Measurements from ENCODE around the gene RYR3. TPM values are rescaled to one million over a fixed set of nuclear protein-coding genes. Genes with fewer than 3 reads are reported as not detected.

RYR3 gene
- total RNA-seq, 1 donor from 2014 or later = 2.0 TPM

DNA sequence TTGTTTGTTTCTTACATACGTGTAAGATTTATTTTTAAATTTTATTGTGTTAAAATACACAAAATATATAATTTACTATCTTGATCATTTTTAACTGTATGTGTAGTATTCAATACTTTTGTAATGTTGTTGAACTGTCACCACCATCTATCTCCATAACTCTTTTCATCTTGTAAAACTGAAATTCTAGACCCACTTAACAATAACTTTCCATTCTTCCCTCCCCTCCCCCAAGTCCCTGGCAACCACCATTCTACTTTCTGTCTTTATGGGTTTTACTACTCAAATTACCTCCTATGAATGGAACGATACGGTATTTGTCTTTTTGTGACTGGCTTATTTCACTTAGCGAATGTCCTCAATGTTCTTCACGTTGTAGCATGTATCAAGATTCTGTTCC lies 395.4 kb downstream of the RYR3 start:
- DNase-seq (ENCODE audit: low spot score) = no peak

DNA sequence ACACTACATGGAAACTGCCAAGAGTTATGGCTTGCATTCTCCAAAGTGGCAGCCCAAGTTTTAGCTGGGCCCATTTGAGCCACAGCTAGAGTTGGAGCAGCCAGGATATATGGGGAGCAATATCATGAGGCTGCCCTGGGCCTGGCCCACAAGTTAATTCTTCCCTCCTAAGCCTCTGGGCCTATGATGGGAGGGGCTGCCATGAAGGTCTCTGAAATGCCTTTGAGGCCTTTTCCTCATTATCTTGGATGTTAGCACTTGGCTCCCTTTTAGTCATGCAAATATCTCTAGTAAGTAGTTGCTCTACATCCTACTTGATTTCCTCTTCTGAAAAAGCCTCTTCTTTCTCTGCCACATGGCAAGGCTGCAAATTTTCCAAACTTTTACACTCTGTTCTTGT lies 400.0 kb downstream of the RYR3 start:
- no peak for DNase-seq (ENCODE audit: low spot score)

DNA sequence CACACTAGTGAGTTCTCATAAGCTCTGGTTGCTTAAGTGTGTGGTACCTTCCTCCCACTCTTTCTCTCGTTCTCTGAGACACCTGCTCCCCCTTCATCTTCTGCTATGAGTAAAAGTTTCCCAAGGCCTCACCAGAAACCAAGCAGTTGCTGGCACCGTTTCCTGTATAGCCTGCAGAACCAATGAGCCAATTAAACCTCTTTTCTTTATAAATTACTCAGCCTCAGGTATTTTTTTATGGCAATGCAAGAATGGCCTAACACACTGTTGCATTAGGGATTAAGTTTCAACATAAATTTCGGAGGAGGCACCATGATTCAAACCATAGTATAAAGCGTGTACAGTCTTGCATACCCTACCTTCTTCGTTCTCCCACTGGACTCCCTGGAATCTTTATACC lies 405.3 kb downstream of the RYR3 start:
- no peak for DNase-seq (ENCODE audit: low spot score)

DNA sequence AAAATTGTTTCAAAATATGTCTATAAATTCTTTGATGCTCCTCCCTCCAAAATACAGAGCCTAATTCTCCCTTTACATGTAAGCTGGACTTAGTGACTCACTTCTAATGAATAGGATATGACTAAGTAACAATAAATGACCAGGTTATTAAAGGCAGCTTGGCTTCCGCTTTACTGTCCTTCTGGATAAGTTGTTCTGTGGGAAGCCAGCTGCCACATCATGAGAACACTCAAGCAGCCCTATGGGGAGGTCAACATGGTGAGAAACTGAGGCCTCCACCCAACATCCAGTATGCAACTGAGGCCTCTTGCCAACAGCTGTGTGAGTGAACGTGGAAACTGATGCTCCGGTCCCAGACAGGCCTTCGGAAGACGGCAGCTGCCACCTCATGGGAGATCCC lies 410.2 kb downstream of the RYR3 start:
- no peak for DNase-seq (ENCODE audit: low spot score)

DNA sequence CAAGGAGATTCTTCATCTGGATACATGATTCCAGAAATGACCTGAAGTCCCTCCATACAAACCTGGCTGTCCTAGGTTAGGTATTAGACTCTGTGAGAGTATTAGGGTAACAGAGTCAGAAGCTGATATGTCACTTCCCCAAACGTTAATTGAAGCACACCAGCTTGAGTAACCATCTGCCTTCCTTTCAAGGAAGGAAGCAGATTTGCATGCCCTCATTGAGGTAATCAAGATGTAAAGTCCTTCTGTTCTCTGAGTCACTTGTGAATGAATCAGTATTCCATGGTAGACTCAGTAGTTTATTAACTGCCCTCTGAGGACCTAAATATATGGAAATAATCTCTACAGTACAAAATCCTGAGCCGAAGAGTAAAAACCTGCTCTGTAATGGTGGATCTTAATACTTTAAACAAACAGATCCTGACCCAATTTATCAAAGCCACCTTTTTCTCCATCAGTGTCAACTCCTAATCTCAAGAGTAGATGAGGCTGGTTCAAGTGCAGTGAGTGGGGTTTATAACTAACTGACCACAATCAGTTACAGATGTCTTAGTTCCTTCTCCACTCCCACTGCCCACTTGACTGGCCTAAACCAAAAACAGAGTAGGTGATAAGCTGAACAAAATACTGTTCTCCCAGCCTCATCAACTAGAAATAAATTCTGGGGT lies 411.4 kb downstream of the RYR3 start:
- no peak for DNase-seq (ENCODE audit: low spot score)

DNA sequence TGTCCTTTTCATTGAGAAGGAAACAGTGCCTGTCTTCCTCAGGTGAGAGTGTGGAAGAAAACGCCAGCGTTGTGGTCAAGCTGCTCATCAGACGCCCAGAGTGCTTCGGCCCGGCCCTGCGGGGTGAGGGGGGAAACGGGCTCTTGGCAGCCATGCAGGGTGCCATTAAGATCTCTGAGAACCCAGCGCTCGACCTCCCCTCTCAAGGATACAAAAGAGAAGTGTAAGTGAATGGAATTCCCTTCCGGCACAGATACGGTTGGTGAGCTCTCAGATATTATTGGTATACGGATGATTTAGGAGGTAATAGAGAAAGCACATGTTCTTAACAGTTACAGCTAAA lies 411.9 kb downstream of the RYR3 start:
- DNase-seq (ENCODE audit: low spot score) = no peak

DNA sequence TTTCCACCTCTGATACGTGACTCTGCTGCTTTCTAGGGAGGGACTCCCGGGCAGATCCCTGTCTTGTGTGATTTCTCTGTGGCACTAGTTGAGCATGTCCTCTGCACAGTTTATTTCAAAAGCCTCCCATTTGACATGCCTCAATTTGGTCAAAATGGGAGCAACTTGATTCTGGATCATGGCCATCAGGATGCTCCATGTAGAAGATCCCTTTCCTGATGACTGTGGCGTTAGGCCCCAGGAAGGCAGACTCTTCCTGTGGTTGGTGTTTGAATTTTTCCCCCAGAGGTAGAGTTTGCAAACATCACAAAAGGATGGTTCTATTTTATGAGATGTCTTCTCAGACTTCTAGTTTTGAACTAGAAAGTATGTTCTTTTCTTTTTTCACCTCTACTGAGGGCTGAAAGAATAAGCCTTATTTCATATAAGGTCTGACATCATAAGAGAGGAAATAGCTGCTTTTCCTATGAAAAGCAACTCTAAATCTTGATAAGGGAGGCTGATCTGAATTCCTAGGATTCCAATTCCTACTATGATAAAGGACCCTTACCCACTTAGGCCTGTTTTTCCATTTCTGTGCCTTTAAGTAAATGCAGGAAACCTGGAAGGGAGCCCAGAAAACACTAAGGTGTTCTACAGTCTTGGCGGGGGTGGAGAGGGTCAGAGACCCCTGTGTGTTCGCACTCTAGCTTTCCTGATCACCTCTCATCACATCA lies 413.7 kb downstream of the RYR3 start:
- DNase-seq (ENCODE audit: low spot score) = no peak

DNA sequence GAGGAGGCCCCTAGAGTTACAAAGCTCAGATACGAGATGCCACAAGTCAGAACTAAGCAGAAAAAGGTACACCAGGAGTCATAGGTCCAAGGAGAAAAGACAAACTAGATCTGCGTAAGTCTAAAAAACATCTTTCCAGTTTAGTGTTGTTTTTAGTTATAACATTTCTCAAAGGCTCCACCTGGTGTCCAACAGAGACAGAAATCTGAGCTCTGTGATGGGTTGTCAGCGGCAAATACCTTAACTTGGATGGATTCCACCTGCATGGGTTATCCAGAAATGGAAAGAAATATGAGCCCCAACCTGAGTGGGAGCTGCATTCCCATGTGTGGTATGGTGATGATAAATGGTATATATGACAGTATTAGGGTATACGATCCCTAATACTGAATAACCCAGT lies 418.9 kb downstream of the RYR3 start:
- no peak for DNase-seq (ENCODE audit: low spot score)

DNA sequence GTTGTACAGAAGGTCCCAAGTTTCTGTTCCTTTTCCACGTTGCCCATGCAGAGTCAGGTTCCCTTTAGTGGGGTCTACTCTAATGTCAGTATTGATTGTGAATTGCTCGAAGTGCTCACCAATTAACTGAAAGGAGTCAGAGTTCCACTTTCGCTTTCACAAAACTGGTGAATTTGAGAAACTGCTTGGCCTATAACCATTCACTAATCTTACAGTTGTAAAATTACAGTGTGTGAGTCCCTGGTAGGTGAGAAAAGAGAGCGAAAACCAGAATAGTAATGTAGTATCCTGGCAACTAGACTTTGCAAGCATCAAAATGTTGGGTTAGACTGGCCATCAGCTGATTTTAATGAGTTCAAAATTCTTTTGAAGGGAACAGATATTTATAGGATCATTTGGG lies 420.0 kb downstream of the RYR3 start:
- DNase-seq (ENCODE audit: low spot score) = no peak

DNA sequence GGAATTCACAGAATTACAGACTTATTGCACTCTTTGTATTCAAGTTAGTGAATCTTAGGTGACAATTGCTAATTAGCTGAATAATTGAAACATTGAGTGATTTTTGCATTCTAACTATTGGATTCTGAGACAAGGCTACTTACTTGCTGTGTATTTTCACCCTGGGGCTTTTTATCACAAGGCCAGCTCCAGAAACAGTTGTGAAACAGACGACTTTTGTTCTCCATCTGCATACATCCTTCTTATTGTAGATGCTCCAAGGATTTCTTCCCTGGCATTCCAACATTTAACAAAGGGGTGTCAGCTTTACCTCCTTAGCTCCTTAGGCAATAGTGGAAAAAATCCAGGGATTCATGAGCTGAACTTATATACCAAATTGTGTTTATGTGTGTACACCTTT lies 424.4 kb downstream of the RYR3 start:
- DNase-seq (ENCODE audit: low spot score) = no peak

DNA sequence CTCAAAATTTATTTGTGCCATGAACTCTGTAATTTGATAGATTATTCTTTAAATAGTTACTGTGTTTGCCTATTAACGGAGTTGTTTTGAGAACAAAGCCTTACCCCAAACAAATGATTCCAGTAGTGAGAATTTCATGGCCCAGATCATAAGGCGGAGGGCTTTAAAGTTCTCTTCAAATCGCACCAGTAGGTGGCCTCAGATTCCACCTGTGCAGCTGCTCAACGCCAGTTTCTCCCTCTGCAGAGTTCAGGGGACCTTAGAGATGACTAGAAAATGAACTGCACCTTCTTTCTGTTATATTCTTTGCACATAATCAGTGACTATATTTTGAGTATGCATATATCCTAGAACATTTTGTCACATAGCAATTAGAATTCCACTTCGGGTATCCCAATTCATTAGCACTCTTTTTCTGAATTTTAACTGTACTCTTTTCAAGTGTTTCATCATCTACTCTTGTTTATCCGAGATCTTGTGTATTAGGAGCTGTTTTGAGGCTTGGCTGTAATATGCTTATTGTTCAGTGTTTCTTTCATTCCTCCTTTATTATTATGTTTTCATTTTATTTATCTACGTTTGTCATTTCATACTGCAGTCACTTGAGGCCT lies 425.0 kb downstream of the RYR3 start:
- no peak for DNase-seq (ENCODE audit: low spot score)

DNA sequence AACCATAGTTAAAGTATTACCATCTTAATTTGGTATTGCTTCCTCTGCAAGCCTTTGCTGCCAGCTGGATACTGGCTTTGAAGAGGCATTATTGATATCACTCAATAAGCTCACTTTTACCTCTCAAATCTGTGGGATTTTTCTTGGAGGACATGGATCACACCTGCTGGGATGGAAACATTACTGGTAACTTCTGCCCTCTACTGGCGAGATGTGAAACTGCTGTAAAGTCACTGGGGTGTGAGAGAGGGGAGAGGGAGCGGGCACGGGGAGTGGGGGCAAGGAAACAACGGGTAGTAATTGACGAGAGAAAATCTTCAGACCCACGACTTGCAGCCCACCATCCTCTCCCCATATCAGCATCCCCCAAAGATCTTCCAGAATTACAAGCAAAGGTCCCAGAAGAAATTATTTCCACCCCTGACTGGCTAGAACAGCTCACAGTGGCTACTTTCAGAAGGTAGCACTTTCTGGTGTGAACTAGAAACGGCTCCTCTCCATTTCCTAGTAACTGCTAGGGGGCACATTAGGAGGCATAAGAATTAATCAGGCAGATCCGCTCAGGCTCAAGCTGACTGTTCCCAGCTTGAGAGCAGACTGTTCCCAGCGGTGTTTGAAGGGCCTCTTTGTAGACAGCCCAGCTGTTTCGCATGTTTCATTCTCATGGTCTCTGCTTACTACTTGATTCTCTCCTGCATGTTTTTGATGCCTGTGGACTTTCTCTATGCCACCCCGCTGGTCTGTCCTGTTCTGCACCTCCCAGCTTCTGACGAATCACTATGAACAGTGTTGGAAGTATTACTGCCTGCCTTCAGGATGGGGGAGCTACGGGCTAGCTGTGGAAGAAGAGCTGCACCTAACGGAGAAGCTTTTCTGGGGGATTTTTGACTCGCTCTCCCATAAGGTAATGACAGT lies 427.2 kb downstream of the RYR3 start:
- DNase-seq (ENCODE audit: low spot score) = peak; percentile 34

DNA sequence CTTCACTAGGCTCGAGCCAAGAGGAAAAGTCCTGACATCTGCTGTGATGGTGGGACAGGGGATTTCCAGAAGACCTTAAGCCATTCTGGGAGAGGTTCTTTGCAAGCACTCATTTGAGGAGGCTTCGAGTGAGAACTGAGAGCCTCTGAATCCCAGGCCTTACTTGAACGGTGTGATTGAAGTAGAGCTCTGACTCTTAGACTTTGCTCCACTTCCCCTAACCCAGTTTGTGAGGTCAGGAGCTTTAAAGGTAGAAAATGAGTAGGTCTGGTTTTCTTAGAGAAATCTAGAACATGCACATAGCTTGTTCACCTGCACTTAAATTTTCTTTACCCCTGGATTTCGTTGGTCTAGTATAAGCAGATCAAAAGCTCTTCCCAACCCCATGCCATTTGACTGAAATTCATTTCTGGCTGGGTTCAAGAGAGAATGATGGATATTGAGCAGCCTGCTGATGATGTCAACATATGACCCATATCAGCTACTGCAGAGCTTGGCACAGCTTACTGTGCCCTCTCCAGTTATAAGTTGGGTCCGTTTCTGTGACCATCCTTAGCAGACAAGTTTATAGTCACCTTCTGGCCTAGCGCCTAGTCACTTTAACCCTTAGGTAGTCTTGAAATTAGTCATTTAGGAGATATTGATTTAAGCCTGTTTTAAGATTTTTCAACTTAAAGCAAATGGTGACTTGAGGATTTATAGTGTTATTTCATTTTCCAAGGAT lies 428.3 kb downstream of the RYR3 start:
- no peak for DNase-seq (ENCODE audit: low spot score)

DNA sequence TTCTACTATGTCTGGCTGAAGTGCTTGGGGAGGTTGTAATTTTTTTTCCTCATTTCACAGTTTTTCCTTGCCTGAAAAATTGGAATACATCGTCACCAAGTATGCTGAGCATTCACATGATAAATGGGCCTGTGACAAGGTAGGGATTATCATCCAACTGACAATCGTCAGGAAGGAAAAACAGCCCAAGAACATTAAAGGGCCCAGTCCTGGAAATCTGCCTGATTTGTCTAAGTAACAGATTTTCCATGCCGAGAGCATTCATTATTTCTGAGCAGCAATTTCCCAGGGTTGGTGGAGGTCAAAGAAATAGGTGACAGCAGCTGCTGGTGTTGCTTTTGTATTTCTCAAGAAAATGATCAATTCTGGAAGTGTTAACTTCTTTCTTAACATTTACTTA lies 431.5 kb downstream of the RYR3 start:
- DNase-seq (ENCODE audit: low spot score) = no peak

DNA sequence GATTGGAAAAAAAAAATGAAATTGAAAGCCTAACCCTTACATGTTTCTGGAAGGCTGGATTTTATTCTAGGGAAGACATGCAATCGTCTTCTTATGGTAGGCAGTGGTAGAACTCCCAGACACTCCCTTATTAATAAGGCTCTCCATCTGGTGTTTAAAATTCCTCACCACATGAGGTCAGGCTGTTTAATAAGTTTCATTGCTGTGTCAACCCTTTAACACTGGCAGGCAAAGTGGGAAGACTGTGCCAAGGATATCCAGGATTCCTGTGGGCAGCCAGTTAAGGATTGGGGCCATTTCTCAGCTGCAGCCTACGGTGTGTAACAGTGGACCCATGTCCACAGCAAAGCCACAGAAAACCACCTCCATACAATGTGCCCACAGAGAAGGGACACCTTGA lies 432.0 kb downstream of the RYR3 start:
- DNase-seq (ENCODE audit: low spot score) = no peak

DNA sequence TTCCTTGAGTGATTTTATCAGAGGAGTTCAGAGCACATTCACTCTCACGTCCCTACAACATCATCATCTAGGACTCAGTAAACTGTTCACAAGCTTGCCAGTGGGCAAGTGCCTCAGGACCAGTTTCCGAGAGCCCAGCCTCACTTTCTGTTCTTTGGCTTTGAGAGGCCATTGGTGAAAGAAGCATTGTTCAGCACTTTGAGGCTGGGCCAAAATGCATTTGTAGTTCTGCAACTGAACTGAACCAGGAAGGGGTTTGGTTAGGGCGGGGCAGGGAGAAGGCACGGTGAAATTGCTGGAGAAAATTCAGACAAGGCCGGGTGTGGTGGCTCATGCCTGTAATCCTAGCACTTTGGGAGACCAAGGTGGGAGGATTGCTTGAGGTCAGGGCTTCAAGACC lies 435.4 kb downstream of the RYR3 start:
- no peak for DNase-seq (ENCODE audit: low spot score)

DNA sequence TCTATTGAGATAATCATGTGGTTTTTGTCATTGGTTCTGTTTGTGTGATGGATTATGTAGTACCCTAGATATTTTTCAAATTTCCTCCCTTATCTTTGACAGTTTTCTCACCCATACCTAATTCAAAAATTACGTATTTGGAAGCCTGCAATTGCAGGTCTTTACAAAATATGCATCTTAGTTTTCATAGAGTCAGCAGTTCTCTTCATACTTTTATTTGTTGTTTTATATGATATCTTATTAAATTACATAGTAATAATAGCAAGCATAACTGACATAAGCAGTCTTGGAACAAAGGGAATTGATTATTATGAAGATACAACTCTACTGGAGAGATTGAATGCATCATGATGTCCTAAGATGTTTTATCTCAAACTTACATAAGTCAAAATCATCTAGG lies 442.2 kb downstream of the RYR3 start:
- no peak for DNase-seq (ENCODE audit: low spot score)

DNA sequence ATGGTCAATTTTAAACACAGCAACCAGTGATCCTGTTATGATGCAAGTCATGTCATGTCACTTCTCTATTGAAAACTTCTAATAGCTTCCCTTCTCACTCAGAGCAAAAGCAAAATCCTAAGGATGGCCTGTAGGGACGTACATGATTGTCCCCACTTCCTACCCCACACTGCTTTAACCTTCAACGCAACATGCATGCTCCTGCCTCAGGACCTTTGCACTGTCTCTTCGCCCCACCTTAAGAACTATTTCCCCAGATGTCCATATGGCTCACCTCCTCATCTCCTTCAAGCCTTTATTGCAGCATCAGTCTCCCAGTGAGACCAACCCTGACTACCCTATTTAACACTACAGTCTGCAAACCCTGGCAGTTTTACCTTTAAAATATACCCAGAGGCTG lies 443.5 kb downstream of the RYR3 start:
- DNase-seq (ENCODE audit: low spot score) = no peak

DNA sequence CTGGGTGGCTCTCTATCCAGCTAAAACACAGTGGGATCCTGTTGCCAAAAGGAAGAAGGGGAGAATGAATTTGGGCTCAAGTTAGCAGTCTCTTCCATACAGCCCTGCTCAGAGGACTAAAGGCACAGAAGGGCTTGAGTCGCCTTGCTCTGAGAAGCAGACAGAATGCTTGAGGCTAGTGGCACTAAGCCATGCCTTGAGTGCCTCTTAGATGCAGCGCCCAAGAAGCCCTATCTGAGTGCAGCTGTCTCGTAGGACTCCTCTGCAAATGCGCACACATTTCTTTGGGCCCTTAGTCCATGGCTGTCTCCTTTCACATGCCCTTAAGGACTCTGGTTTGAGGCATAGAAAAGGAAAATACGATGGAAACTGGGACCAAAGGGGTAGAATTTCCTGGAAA lies 446.2 kb downstream of the RYR3 start:
- no peak for DNase-seq (ENCODE audit: low spot score)

DNA sequence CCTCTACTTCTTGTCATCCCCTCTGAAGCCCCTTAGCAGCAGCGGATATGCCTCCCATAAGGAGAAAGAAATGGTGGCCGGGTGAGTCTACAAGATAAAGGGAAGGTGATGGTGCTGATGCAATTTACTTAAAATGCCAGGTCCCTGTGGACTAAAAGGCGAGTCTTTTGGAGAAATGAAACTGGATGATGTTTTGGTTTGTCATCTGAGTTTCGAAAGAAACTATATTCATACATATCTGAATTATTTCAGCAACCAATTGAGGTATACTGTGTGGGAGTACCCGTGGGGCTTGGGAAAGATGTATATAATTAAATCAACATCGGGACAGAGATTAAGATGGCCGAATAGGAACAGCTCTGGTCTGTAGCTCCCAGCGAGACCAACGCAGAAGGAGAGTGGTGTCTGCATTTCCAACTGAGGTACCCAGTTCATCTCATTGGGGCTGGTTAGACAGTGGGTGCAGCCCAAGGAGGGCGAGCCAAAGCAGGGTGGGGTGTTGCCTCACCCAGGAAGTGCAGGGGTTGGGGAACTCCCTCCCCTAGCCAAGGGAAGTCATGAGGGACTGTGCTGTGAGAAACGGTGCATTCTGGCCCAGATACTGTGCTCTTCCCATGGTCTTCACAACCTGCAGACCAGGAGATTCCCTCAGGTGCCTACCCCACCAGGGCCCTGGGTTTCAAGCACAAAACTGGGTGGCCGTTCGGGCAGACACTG lies 446.9 kb downstream of the RYR3 start:
- no peak for DNase-seq (ENCODE audit: low spot score)

DNA sequence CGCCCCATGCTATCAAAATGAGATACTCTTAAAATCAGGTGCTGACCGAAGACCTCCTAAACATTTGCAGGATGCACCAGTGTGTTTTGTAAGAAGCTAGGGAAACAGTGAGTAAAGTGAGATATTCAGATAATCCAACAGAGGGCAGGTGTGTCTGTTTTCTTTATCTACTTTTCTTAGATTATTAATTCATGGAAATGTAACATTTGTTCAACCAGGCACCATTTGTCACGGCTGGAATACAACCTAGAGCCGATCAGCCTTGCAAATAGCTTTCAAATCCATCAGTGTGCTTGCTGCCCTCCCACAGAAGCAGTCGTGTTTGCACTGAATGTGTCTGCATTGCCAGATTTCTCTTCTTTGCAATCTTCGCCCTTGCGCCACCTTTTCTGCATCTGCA lies 455.6 kb downstream of the RYR3 start:
- no peak for DNase-seq (ENCODE audit: low spot score)
